Measurements from ENCODE around the gene TRAPPC8.

DNA sequence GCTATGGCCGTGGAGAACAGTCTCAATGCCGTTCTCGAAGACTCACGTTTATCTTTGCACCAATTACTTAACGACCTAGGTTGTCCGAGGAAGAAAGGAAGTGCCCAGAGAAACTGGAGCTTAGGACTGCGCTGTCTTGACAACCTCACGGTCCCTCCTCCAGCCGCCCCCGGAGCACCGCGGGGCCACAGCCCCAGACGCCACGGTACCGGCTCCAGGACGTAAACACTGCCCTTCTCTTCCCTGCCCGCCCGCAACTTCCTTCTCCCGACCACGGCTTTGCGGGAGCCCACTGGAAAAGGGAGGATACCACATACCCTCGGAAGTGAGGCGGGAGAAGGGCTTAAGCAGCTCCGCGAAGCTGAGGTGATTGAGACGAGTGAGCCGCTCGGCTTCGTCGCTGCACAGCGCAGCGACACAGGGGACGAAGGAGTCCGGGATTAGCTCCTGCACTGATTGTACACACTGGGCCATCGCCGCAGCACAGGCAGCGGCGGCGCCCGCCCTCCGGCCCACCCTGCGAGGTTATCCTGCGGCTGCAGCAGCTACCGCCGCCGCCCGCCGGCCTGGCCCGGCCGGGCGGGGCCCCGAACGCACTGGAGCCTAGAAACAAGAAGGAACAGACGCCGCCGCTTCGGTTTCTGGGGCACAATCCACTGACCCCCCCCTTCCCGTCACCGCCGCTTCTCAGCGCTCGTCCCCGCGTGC, 483 bp downstream of the TRAPPC8 start:
- TF ChIP-seq, protein P1, sequence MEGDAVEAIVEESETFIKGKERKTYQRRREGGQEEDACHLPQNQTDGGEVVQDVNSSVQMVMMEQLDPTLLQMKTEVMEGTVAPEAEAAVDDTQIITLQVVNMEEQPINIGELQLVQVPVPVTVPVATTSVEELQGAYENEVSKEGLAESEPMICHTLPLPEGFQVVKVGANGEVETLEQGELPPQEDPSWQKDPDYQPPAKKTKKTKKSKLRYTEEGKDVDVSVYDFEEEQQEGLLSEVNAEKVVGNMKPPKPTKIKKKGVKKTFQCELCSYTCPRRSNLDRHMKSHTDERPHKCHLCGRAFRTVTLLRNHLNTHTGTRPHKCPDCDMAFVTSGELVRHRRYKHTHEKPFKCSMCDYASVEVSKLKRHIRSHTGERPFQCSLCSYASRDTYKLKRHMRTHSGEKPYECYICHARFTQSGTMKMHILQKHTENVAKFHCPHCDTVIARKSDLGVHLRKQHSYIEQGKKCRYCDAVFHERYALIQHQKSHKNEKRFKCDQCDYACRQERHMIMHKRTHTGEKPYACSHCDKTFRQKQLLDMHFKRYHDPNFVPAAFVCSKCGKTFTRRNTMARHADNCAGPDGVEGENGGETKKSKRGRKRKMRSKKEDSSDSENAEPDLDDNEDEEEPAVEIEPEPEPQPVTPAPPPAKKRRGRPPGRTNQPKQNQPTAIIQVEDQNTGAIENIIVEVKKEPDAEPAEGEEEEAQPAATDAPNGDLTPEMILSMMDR (conservative IDR thresholded peaks at IDR 0.05; ENCODE audit: low read length), result no peak
- TF ChIP-seq EZH2phosphoT487 (IDR thresholded peaks at IDR 0.05; ENCODE audit: borderline replicate concordance), result no peak
